OCI-M2 (cell line): ENCODE measurements around the gene ANKRD13D.

ENCODE experiments used
- DNase-seq: peaks from one replicate; lab custom pipeline; 2025; ENCODE audit not compliant: unreplicated experiment; lab: John Stamatoyannopoulos, UW

The ANKRD13D gene

GRCh38 chr11:67261946-67262681 lies 27.0 kb upstream of the ANKRD13D start:
- DNase-seq = no peak

- DNase-seq = peak; percentile 18
These were observed 26.1 kb upstream of the ANKRD13D start for GRCh38 chr11:67262731-67263675.

- no peak for DNase-seq
These were observed 24.8 kb upstream of the ANKRD13D start for GRCh38 chr11:67264260-67264659.

GRCh38 chr11:67264877-67265632 lies 24.0 kb upstream of the ANKRD13D start:
- DNase-seq = no peak

GRCh38 chr11:67265633-67266448 lies 23.3 kb upstream of the ANKRD13D start:
- no peak for DNase-seq

DNA sequence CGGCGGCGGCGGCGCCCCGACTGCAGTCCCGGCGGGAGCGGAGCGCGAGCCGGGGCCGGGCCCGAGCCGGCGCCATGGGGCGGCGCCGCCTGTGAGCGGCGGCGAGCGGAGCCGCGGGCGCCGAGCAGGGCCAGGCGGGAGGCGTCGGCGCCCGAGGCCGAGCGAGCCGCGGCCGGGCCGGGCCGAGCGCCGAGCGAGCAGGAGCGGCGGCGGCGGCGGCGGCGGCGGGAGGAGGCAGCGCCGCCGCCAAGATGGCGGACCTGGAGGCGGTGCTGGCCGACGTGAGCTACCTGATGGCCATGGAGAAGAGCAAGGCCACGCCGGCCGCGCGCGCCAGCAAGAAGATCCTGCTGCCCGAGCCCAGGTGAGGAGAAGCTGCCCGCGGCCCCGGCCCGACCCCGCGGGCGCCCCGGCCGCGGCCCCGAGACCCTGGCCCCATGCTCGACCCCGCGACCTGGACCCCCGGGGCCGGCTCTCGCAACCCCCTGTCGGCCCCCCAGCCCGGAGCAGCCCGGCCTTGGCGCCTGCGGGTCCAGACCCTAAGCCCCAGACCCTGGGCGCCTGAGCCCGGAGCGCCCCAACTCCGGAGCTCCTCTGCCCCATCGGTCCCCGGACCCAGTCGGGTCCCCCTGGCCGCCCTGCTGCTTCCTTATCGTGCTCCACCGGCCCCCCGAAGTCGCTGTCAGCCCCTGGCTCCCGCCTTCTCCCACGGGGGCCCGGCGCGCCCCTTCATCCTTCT lies 22.5 kb upstream of the ANKRD13D start, which contains the start of gene GRK2:
Gene GRK2, plus strand, starts transcription at position 25 of the 739 bp plus-strand sequence. Its CDS starts 227 bp downstream, at position 252.
- no peak for DNase-seq

GRCh38 chr11:67267188-67268080 lies 21.7 kb upstream of the ANKRD13D start:
- DNase-seq = no peak

DNA sequence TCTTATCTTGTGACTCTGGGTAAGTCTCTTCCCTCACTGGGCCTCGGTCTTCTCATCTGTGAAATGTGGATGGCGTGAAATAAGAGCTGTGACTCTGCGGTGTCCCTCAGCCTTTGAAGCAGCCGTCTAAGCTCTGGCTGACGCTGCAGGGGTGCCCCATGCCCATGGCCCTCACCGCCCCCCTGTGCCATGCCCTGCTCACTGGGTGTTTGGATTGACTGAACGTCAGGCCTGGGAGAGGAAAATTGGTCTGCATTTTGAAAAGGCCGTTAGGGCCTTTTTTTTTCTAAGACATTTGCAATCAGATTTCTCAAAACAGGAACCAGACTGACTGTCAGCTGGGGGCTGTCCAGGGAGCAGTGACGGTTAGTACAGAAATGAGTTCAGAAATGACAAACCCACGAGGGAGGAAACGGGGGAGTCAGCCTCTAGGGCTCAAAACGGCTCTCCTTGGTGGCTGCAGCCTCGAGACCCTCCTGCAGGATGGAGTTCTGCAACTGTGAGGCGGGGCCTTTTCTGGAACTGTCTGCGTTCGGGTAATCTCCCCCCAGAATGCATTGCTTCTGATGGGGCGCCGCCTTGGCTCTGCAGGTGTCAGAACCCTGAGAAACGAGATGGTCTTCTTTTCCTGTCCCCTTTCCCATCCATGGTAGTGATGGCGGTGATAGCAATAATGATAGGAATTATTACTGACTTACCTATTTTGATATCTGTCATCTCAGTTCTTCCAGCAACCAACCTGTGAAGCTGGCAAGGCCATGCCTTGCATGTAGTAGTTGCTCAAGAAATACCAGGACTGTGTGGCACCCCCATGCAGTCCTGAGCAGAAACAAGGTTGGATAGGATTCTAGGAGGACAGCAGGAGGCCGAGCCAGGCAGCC lies 20.8 kb upstream of the ANKRD13D start:
- DNase-seq = no peak

- DNase-seq = no peak
These were observed 20.2 kb upstream of the ANKRD13D start for GRCh38 chr11:67268962-67269268.

DNA sequence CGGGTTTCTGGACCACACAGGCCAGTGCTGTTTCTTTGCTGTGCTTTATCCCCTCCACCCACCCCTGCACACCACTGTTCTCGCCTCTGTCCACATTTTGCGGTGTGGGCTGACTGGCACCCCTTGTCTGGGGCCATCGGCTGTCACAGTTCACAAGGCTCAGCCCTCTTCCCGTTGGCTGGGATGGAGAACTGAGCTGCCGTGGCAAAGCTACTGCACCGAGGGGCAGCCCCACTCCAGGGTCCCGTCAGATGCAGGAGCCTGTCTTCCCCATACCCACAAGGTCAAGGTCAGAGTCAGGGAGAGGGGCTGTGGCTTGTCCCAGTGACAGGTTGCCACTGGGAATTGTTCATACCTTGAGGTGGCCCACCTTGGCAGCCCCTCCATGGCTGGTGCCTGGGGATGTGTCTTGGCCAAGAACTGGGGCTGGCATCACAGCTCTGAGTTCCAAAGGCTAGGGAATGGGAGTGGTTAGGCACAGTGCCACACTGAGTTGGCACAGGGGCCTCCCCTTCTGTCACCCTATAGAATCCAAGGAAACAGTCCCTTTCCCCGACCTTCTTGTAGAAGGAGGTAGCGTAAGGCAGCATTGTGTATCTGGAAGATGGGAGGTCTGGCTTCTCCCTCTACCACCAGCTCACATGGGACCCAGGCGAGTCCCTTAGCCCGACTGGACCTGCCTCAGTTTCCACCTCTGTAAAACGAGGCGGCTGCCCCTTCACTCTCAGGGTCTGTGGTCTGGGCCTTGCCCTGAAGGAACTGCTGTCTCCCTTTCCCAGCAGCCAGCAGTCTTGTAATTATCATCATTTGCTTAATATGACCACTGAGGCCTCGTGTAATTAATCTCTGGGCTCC lies 19.5 kb upstream of the ANKRD13D start:
- no peak for DNase-seq

DNA sequence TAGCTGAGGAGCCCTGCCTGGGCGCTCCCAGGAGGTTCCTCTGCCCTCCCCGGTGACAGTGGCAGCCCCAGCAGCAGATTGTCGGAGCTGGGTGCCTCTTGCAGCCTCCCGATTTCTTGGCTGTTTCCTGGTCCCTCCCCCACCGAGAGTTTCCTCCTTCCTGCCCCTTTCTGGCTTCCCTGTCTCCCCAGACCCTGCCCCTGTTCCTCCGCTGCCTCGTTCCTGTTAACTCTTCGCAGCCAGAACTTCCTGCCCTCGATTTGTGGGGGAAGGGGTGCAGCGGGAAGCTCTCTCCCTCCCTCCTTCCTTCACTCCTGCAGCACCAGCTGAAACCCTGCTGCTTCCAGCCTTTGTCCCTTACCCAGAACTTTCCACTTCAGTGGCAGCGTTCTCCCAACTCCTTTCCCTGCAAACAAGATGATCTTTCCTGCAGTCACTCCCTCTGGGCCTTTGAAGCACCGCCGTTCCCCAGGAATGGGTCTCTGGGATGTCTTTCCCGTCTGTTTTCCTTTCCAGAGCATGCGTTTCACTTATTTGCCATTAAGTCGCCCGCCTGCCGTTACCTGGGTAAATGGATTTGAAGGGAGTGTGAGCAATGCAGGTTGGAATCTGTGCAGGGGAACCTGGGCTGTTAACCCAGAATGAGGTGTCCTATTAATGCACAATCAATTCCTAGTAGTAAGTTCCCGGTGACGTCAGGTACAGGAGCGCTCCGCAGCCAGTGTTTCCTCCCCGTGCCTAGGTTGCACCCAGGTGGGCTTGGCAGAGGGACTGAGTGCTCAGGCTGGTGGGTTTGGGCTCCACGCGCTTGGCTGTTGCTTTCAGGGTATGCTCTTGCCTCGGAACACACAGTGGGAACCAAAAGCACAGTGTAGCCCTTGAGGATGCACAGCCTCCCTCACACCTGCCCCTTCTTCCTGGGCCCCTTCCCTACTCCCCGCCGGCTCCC lies 18.6 kb upstream of the ANKRD13D start:
- no peak for DNase-seq

- DNase-seq = no peak
These were observed 17.9 kb upstream of the ANKRD13D start for GRCh38 chr11:67271205-67271540.

DNA sequence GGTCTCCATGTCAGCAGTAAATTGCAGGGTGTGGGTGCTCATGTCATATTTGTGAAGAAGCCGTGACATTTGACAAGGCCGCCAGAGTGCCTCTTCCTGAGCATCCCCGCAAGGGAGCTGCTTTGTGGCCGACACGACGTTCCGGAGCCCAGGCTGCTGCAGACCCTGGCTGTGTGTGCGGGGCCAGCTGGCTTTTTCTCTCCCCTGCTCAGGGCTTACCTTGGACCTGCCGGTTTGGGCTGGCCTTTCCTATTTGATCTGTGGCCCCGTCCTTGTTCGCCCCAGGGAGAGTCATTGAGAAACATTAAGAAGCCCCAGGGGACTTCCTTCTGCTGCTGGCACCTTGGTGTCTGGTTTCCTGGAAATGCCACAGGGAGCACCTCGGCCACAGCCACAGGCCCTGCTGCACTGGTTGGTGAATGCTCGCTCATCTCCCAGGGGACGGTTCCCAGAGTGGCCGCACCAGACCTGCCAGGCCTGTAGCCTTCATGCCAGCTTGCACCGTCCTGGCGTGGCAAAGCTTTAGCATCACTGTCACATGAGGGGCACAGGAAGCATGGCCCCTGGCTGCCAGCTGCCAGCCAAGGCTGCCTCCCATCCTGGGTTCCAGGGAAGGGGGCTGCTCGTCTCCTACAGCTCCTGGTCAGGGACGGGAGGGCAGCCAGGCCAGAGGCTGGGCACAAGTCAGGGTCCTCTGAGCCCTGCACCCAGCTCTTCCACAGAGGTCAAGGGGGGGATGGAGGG lies 17.4 kb upstream of the ANKRD13D start:
- no peak for DNase-seq

DNA sequence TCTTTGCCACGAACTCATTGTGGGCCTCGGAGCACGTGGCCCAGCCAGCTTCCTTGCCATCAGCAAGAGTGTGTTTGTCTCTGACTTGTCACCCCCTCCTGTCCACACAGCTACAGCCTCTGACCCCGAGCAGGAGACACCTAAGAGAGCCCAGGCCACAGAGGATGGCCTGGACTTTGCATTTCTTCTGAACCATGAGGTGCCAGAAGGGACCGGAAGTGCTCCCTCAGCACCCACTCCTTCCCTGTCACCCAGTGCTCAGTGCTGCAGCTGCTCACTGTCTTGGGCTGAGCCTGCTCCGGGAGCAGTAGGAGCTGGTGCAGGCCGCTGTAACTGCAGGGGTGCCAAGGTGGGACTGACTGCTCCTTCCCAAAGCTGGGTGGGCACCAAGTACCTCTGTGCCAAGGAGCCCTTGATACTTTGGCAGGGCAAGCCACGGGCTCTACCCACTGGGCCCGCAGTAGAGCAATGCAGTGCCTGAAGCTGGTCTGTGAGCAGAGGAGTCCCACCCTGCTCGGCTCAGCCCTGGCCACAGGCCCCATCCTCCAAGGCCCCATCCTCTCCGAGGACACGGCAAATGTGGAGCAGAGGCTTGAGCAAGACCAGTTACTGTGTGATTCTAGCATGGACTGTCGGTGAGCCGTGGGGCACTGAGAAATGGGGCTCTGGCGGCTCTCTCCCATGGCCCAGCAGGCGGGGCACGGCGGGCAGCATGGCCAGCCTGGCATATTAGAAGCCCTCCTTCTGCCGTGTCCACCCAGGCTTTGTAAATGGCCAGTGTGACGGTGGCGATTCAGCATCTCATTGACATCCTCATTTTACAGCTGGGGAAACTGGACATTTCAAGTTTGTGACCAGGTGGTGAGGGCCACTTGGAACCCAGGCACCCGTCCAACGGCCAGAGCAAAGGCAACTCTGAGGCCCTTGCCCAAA lies 16.5 kb upstream of the ANKRD13D start:
- no peak for DNase-seq
